Measurements from ENCODE around the gene CYBRD1. TPM values are rescaled to one million over a fixed set of nuclear protein-coding genes. Genes with fewer than 3 reads are reported as not detected.

CYBRD1 gene
- 8.1 and 14.5 TPM in 2 replicates for total RNA-seq

GRCh38 chr2:171522052-171522787, at the start of gene CYBRD1:
Gene CYBRD1, plus strand, starts transcription at chr2:171522474. Its CDS starts 72 bp downstream, at chr2:171522546.
- DNase-seq (ENCODE audit: low read depth) (peak; percentile 22), FAIRE-seq (no peak)
- H3K4me3 ChIP-seq (ENCODE audit: low read depth, low read length): peak within 1 kb of the TSS; percentile 50
- no peaks in the 10 kb centered on the region for H3K36me3 ChIP-seq (ENCODE audit: control insufficient read depth, insufficient read depth, low read length)
- TF ChIP-seq CTCF (IDR thresholded peaks at IDR 0.05; ENCODE audit: insufficient read depth, low read length, severe bottlenecking): no peak
- H3K27me3 ChIP-seq (ENCODE audit: control insufficient read depth, insufficient read depth, low read length): no peaks in the 10 kb centered on the region

DNA sequence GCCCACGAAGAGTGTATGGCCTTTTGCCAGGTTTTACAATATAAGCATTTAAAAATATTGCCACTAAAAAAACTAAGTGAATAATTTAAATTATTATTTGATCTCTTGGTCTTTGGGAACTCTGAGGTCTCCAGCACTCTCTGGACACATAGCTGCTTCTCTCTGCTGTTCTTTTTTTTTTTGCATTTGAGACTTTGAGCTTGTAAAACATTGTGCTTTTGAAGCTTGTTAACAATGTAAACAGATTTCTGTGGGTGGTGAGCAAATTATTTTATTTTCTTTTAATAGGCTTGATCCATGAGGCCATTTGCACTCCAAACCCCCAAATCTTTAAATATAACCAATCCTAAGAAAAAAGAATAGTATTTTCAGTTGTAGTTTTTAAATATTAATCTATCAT, 46.3 kb upstream of the CYBRD1 start:
- peaks cover 1% of the 10 kb centered on the region for H3K36me3 ChIP-seq (ENCODE audit: control insufficient read depth, insufficient read depth, low read length)
- H3K4me3 ChIP-seq (ENCODE audit: low read depth, low read length): no peak overlapping the region
- TF ChIP-seq CTCF (IDR thresholded peaks at IDR 0.05; ENCODE audit: insufficient read depth, low read length, severe bottlenecking): no peak
- DNase-seq (ENCODE audit: low read depth): no peak
- H3K27me3 ChIP-seq (ENCODE audit: control insufficient read depth, insufficient read depth, low read length): no peaks in the 10 kb centered on the region
- no peak for FAIRE-seq

- DNase-seq (ENCODE audit: low read depth) (peak; percentile 53), FAIRE-seq (no peak)
- Histone ChIP-seq H3K36me3 (ENCODE audit: control insufficient read depth, insufficient read depth, low read length) (peaks cover 1% of the 10 kb centered on the region), H3K27me3 (ENCODE audit: control insufficient read depth, insufficient read depth, low read length) (no peaks in the 10 kb centered on the region), H3K4me3 (ENCODE audit: low read depth, low read length) (no peak overlapping the region)
- no peak for TF ChIP-seq CTCF (IDR thresholded peaks at IDR 0.05; ENCODE audit: insufficient read depth, low read length, severe bottlenecking)
Measured at GRCh38 chr2:171478345-171478744, 43.9 kb upstream of the CYBRD1 start.

DNA sequence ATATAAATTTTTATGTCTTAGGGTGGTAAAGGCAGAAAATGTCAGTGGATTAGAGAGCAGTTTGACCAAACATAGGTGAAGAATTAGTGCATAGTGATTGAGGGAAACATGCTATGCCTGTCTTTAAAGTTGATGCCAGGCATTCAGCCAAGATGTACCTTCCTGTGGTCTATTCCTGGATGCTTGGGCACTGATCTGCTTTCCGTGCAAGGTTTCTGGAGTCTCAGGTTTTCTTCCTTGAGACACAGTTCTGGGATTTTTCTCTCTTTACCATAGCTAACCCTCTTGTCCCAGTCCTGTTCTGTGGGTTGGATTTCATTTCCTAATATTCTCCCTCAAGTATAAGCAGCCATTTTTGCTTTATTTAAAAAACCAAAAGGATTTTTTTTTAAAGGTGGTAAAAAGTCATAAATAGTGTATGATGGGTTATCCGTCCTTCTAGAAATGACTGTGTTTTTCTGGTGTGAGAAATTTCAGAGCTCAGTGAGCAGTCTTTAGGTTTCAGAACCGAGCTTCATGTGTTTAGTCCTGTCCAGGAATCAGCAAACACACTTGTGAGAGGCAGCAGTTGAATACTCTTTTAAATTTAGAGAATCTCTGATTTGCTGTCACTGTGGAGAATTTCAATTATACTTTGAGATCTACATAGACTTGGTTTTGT, 43.0 kb upstream of the CYBRD1 start:
- H3K4me3 ChIP-seq (ENCODE audit: low read depth, low read length): no peak overlapping the region
- no peaks in the 10 kb centered on the region for H3K27me3 ChIP-seq (ENCODE audit: control insufficient read depth, insufficient read depth, low read length)
- DNase-seq (ENCODE audit: low read depth): peak; percentile 17
- TF ChIP-seq CTCF (IDR thresholded peaks at IDR 0.05; ENCODE audit: insufficient read depth, low read length, severe bottlenecking): no peak
- FAIRE-seq: no peak
- H3K36me3 ChIP-seq (ENCODE audit: control insufficient read depth, insufficient read depth, low read length): no peaks in the 10 kb centered on the region

DNA sequence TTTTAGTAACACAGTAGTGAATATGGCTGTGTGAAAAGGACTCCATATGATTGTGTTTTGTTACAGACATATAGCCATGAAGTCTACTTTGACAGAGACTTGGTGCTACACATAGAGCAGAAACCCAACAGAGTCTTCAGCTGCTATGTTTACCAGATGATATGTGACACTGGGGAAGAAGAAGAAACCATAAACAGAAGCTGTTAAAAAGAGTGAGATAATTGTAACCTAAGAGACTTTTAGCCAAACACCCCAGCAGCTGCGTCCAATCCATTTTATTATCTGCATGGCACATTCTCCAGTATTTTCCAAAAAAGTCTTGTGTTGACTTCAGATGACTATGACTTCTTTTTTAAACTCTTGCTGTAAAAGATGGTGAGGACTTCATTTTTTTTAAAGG, 41.4 kb upstream of the CYBRD1 start:
- FAIRE-seq: no peak
- Histone ChIP-seq H3K4me3 (ENCODE audit: low read depth, low read length) (no peak overlapping the region), H3K36me3 (ENCODE audit: control insufficient read depth, insufficient read depth, low read length) (no peaks in the 10 kb centered on the region), H3K27me3 (ENCODE audit: control insufficient read depth, insufficient read depth, low read length) (no peaks in the 10 kb centered on the region)
- no peak for TF ChIP-seq CTCF (IDR thresholded peaks at IDR 0.05; ENCODE audit: insufficient read depth, low read length, severe bottlenecking)
- no peak for DNase-seq (ENCODE audit: low read depth)

Measured in bronchial epithelial cell (primary cell).